AG09309 (cell line): ENCODE measurements around the gene DENND5A.

Experiments
- DNase-seq: peaks from one replicate; pipeline ENCODE4 v3.0.0-alpha.2; 2010; ENCODE audit warnings: low read depth
- H3K4me3 ChIP-seq: 2 replicates; pipeline ENCODE4 v1.5.1; 2011; ENCODE audit warnings: mild to moderate bottlenecking, low read depth, low read length, moderate library complexity; ENCODE audit not compliant: control insufficient read depth
- CTCF ChIP-seq: IDR thresholded peaks from 2 replicates; pipeline ENCODE4 v1.5.1; 2011; ENCODE audit warnings: mild to moderate bottlenecking, low read depth, low read length, inconsistent platforms; ENCODE audit not compliant: insufficient read depth, control insufficient read depth; ENCODE audit errors: missing control alignments

DENND5A gene

GRCh38 chr11:9141186-9141585 is 124.0 kb downstream of the DENND5A start:
- no peak for DNase-seq
- TF ChIP-seq CTCF, result no peak
- H3K4me3 ChIP-seq, result no peak overlapping the region

- TF ChIP-seq CTCF, result no peak
- no peak for DNase-seq
These were observed 125.4 kb downstream of the DENND5A start for GRCh38 chr11:9139628-9140357.

GRCh38 chr11:9138612-9139579 is 126.3 kb downstream of the DENND5A start:
- TF ChIP-seq CTCF, result no peak
- peak; percentile 64 for DNase-seq
- H3K4me3 ChIP-seq, result no peak overlapping the region

More at GRCh38 chr11:9139628-9140357, 125.4 kb downstream of the DENND5A start:
- no peak overlapping the region for H3K4me3 ChIP-seq

- no peak for DNase-seq
- TF ChIP-seq CTCF, result no peak
- no peak overlapping the region for H3K4me3 ChIP-seq
These were observed 127.1 kb downstream of the DENND5A start for GRCh38 chr11:9138133-9138453.

GRCh38 chr11:9137293-9138132 is 127.6 kb downstream of the DENND5A start:
- no peak for DNase-seq
- H3K4me3 ChIP-seq, result no peak overlapping the region
- peak; percentile 98 for TF ChIP-seq CTCF

- DNase-seq, result no peak
- TF ChIP-seq CTCF, result no peak
- H3K4me3 ChIP-seq, result no peak overlapping the region
These were observed 128.4 kb downstream of the DENND5A start for GRCh38 chr11:9136741-9137140.
